NB4 (cell line): ENCODE measurements around the gene ARFRP1.

ENCODE experiments used
- MYC ChIP-seq: IDR thresholded peaks from 2 replicates; pipeline ENCODE4 v1.6.1; 2011; ENCODE audit warnings: low read depth, low read length
- POLR2A ChIP-seq: IDR thresholded peaks from 2 replicates; pipeline ENCODE4 v1.6.1; 2011; ENCODE audit warnings: mild to moderate bottlenecking; ENCODE audit not compliant: insufficient read length; ENCODE audit errors: extremely low read depth
- TF ChIP-seq, protein P1 (sequence below): IDR thresholded peaks from one replicate; pipeline ENCODE4 v1.5.1; 2012; ENCODE audit warnings: low read depth, low read length
- TF ChIP-seq, protein P2 (sequence below): IDR thresholded peaks from 2 replicates; pipeline ENCODE4 v1.6.1; 2011; ENCODE audit warnings: low read depth, low read length

DNA sequence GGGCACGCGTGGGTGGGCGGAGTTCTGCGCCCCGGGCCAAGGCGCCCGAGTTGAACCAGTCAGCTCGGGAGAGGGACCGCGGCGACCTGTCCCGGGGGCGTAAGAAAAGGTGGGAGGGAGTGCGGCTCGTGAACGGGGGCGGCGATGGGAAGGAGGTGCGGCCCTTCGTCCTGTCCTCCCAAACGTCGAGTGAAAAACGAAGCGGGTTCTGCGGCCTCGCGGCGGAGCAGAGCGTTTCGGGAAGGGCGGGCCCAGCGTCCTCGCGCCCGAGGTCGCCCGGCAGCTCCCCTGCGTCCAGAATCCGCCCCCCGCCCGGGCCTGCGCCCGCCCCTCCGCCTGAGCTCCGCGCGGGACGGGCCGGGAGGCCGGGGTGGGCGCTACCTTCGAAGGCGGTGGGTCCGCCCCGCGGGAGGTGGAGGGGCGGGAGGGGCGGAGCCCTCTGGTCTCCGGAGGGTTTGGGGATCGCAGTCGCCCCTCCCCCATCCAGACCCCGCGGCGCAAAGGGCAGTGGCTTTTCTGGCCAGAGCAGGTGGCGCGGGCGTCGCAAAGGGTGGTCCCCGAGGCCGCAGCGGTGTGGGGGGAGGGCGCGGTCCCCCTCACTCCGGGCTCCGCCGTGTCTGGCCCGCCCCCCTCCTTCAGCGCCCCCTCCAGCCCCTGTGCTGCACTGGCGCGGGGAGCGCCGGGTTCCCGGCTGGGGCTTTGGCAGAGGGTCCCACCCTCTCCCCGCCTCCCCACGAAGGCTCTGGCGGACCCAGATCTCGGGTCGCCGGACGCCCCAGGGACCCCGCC is 55.4 kb downstream of the ARFRP1 start:
- TF ChIP-seq, protein P1, sequence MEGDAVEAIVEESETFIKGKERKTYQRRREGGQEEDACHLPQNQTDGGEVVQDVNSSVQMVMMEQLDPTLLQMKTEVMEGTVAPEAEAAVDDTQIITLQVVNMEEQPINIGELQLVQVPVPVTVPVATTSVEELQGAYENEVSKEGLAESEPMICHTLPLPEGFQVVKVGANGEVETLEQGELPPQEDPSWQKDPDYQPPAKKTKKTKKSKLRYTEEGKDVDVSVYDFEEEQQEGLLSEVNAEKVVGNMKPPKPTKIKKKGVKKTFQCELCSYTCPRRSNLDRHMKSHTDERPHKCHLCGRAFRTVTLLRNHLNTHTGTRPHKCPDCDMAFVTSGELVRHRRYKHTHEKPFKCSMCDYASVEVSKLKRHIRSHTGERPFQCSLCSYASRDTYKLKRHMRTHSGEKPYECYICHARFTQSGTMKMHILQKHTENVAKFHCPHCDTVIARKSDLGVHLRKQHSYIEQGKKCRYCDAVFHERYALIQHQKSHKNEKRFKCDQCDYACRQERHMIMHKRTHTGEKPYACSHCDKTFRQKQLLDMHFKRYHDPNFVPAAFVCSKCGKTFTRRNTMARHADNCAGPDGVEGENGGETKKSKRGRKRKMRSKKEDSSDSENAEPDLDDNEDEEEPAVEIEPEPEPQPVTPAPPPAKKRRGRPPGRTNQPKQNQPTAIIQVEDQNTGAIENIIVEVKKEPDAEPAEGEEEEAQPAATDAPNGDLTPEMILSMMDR, result no peak
- no peak for TF ChIP-seq MYC
- no peak for TF ChIP-seq POLR2A
- TF ChIP-seq, protein P2, sequence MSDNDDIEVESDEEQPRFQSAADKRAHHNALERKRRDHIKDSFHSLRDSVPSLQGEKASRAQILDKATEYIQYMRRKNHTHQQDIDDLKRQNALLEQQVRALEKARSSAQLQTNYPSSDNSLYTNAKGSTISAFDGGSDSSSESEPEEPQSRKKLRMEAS, result no peak
